ENCODE results near the gene PARK7. TPM values are rescaled to one million over a fixed set of nuclear protein-coding genes. Genes with fewer than 3 reads are reported as not detected.
A peak's percentile ranks its signal among the peaks of the same experiment; 100 is the strongest.

Gene PARK7
- total RNA-seq, 1 experiment from 2014 or later, result 370 TPM

DNA sequence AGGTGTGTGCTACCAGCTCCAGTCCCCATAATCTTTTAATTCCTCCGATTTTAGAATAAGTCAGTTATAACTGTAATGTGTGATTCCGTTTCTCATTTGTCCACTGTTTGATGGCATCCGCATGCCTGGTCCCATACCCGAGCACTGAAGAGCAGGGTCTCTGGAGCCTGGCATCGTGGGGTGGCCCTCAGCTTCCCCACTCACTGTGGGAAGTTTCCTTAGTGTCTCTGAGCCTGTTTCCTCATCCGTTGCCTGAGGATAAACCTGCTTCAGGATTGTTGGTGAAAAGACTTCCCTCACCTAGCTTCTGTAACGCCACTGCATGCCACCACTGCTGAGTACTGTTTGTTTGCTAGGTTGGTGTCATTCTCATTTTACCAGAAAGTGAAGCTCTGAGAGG is 19.5 kb downstream of the PARK7 start:
- no TSS peak for BruUV-seq (replicated peaks)
- ATAC-seq (no peak), DNase-seq (ENCODE audit: low read depth, low spot score) (no peak)
- no peak overlapping the region for H2AFZ ChIP-seq (ENCODE audit: low read depth, low read length, poor library complexity, severe bottlenecking)
- RAD21 ChIA-PET (ENCODE audit: low non-redundant PET in 1 of 2, low total read pairs in 2 of 2, uncharacterized antibody in 2 of 2, unreplicated experiment in 2 of 2), result no interaction called here
- peaks cover 48% of the 10 kb centered on the region for H3K79me2 ChIP-seq (ENCODE audit: insufficient read depth, low read length)
- peaks cover 49 to 52% of the 10 kb centered on the region in 2 experiments for H3K36me3 ChIP-seq (ENCODE audit: control insufficient read depth in 1 of 2, insufficient read depth in 2 of 2, low read length in 2 of 2)
- H4K20me1 ChIP-seq (ENCODE audit: insufficient read depth), result no peaks in the 10 kb centered on the region
- peak overlapping the region; percentile 24; the same call in 1 of the 2 replicates for H3K27ac ChIP-seq (ENCODE audit: low read depth, low read length)
- intact Hi-C loops (cut with micrococcal nuclease), result no loop called here
- no peaks in the 10 kb centered on the region for H3K9me2 ChIP-seq (ENCODE audit: insufficient read depth)
- CTCF ChIA-PET, result interaction anchor here (1.2 to 1.5 kb wide), 3 partner anchors 333 to 370 kb away, joined by 3 to 7 read pairs (median 4); no protein-coding TSS in a partner anchor
- TF ChIP-seq, protein P1, sequence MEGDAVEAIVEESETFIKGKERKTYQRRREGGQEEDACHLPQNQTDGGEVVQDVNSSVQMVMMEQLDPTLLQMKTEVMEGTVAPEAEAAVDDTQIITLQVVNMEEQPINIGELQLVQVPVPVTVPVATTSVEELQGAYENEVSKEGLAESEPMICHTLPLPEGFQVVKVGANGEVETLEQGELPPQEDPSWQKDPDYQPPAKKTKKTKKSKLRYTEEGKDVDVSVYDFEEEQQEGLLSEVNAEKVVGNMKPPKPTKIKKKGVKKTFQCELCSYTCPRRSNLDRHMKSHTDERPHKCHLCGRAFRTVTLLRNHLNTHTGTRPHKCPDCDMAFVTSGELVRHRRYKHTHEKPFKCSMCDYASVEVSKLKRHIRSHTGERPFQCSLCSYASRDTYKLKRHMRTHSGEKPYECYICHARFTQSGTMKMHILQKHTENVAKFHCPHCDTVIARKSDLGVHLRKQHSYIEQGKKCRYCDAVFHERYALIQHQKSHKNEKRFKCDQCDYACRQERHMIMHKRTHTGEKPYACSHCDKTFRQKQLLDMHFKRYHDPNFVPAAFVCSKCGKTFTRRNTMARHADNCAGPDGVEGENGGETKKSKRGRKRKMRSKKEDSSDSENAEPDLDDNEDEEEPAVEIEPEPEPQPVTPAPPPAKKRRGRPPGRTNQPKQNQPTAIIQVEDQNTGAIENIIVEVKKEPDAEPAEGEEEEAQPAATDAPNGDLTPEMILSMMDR (IDR thresholded peaks at IDR 0.05 in 2 of 3, conservative IDR thresholded peaks at IDR 0.05 in 1 of 3; ENCODE audit: borderline replicate concordance in 1 of 3, insufficient read depth in 1 of 3, low read depth in 2 of 3, low read length in 2 of 3), result no peak
- TF ChIP-seq JUND (IDR thresholded peaks at IDR 0.05) (no peak), YY1 (IDR thresholded peaks at IDR 0.05; ENCODE audit: extremely low read depth, insufficient replicate concordance, low read depth, low read length) (no peak), EGR1 (IDR thresholded peaks at IDR 0.05; ENCODE audit: low read depth) (no peak), CEBPB (IDR thresholded peaks at IDR 0.05; ENCODE audit: low read depth) (no peak), EZH2phosphoT487 (IDR thresholded peaks at IDR 0.05; ENCODE audit: borderline replicate concordance) (no peak), POLR2A (IDR thresholded peaks at IDR 0.05; ENCODE audit: borderline replicate concordance, extremely low read depth, insufficient read depth, insufficient read length) (no peak), SRF (IDR thresholded peaks at IDR 0.05; ENCODE audit: low read depth) (no peak), ELF1 (IDR thresholded peaks at IDR 0.05; ENCODE audit: borderline replicate concordance, low read depth) (no peak), FOSL1 (IDR thresholded peaks at IDR 0.05; ENCODE audit: low read depth) (no peak), CBX3 (IDR thresholded peaks at IDR 0.05; ENCODE audit: low read depth) (no peak), SIN3A (IDR thresholded peaks at IDR 0.05; ENCODE audit: low read depth) (no peak), ZNF274 (IDR thresholded peaks at IDR 0.05; ENCODE audit: low read depth, low read length) (no peak), RAD21 (IDR thresholded peaks at IDR 0.05; ENCODE audit: low read depth) (no peak), ZFX (IDR thresholded peaks at IDR 0.05) (no peak)
- TF ChIP-seq, protein P2, sequence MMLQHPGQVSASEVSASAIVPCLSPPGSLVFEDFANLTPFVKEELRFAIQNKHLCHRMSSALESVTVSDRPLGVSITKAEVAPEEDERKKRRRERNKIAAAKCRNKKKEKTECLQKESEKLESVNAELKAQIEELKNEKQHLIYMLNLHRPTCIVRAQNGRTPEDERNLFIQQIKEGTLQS (IDR thresholded peaks at IDR 0.05), result no peak
- TF ChIP-seq, protein P3, sequence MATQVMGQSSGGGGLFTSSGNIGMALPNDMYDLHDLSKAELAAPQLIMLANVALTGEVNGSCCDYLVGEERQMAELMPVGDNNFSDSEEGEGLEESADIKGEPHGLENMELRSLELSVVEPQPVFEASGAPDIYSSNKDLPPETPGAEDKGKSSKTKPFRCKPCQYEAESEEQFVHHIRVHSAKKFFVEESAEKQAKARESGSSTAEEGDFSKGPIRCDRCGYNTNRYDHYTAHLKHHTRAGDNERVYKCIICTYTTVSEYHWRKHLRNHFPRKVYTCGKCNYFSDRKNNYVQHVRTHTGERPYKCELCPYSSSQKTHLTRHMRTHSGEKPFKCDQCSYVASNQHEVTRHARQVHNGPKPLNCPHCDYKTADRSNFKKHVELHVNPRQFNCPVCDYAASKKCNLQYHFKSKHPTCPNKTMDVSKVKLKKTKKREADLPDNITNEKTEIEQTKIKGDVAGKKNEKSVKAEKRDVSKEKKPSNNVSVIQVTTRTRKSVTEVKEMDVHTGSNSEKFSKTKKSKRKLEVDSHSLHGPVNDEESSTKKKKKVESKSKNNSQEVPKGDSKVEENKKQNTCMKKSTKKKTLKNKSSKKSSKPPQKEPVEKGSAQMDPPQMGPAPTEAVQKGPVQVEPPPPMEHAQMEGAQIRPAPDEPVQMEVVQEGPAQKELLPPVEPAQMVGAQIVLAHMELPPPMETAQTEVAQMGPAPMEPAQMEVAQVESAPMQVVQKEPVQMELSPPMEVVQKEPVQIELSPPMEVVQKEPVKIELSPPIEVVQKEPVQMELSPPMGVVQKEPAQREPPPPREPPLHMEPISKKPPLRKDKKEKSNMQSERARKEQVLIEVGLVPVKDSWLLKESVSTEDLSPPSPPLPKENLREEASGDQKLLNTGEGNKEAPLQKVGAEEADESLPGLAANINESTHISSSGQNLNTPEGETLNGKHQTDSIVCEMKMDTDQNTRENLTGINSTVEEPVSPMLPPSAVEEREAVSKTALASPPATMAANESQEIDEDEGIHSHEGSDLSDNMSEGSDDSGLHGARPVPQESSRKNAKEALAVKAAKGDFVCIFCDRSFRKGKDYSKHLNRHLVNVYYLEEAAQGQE (IDR thresholded peaks at IDR 0.05; ENCODE audit: low read depth), result no peak
- TF ChIP-seq, protein P4, sequence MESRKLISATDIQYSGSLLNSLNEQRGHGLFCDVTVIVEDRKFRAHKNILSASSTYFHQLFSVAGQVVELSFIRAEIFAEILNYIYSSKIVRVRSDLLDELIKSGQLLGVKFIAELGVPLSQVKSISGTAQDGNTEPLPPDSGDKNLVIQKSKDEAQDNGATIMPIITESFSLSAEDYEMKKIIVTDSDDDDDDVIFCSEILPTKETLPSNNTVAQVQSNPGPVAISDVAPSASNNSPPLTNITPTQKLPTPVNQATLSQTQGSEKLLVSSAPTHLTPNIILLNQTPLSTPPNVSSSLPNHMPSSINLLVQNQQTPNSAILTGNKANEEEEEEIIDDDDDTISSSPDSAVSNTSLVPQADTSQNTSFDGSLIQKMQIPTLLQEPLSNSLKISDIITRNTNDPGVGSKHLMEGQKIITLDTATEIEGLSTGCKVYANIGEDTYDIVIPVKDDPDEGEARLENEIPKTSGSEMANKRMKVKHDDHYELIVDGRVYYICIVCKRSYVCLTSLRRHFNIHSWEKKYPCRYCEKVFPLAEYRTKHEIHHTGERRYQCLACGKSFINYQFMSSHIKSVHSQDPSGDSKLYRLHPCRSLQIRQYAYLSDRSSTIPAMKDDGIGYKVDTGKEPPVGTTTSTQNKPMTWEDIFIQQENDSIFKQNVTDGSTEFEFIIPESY (IDR thresholded peaks at IDR 0.05; ENCODE audit: extremely low read depth, insufficient replicate concordance, low read length), result no peak
- no peak overlapping the region for H3K4me2 ChIP-seq (ENCODE audit: low read length)
- H3K4me1 ChIP-seq (ENCODE audit: control insufficient read depth in 1 of 2, insufficient read depth in 2 of 2, low read length in 2 of 2), result no peaks in the 10 kb centered on the region
- no peak overlapping the region for H3K4me3 ChIP-seq (replicated peaks in 1 of 2; ENCODE audit: low read depth in 1 of 2, low read length in 2 of 2)
- POLR2A ChIA-PET, result interaction anchor here (1.2 kb wide), 1 partner anchor 40 kb away, joined by 3 read pairs; no protein-coding TSS in a partner anchor
- no peaks in the 10 kb centered on the region for H3K27me3 ChIP-seq (ENCODE audit: insufficient read depth, low read length)
- H3K9me3 ChIP-seq (ENCODE audit: control insufficient read depth in 1 of 2, insufficient read depth in 1 of 2, low read depth in 1 of 2, low read length in 2 of 2), result no peaks in the 10 kb centered on the region
- H3K9ac ChIP-seq (ENCODE audit: low read length), result no peak overlapping the region
